Limb (tissue), 2 donors: ENCODE data around the gene NUDT16L1.
A peak's percentile ranks its signal among the peaks of the same experiment; 100 is the strongest.
"Not testable (repeated sequence)": the region's sequence is repeated elsewhere in the genome, so short reads cannot be mapped to it uniquely, and the experiment has no call there.

ENCODE experiments used
- DNase-seq, 2 donors: peaks; one replicate each; pipeline ENCODE4 v3.0.0-alpha.2; 2016; ENCODE audit errors: extremely low spot score in 2 of 2

Gene NUDT16L1

GRCh38 chr16:4693296-4693955 is at the start of gene NUDT16L1:
Gene NUDT16L1, plus strand, starts transcription at chr16:4693562. Its CDS starts 165 bp downstream, at chr16:4693727.
- DNase-seq, result peak; percentile 95 to 98

- no peak for DNase-seq
Observed at GRCh38 chr16:4646773-4647643, 46.4 kb upstream of the NUDT16L1 start.

- no peak for DNase-seq
Observed at GRCh38 chr16:4647644-4647980, 45.8 kb upstream of the NUDT16L1 start.

GRCh38 chr16:4648917-4649316 is 44.4 kb upstream of the NUDT16L1 start:
- no peak for DNase-seq

- no peak for DNase-seq
Observed at GRCh38 chr16:4649744-4650442, 43.5 kb upstream of the NUDT16L1 start.

GRCh38 chr16:4650443-4651074 is 42.8 kb upstream of the NUDT16L1 start:
- not testable (repeated sequence) for DNase-seq

GRCh38 chr16:4651827-4652226 is 41.5 kb upstream of the NUDT16L1 start:
- DNase-seq, result no peak

- DNase-seq, result no peak
Observed at GRCh38 chr16:4652561-4652960, 40.8 kb upstream of the NUDT16L1 start.

- no peak for DNase-seq
Observed at GRCh38 chr16:4654011-4654963, 39.1 kb upstream of the NUDT16L1 start.

- no peak for DNase-seq
Observed at GRCh38 chr16:4654964-4655590, 38.3 kb upstream of the NUDT16L1 start.

GRCh38 chr16:4655801-4656200 is 37.6 kb upstream of the NUDT16L1 start:
- no peak for DNase-seq

GRCh38 chr16:4656221-4656620 is 37.1 kb upstream of the NUDT16L1 start:
- no peak for DNase-seq

- no peak for DNase-seq
Observed at GRCh38 chr16:4656695-4657686, 36.4 kb upstream of the NUDT16L1 start.

- DNase-seq, result no peak
Observed at GRCh38 chr16:4659363-4660353, 33.7 kb upstream of the NUDT16L1 start.

GRCh38 chr16:4660454-4661007 is 32.8 kb upstream of the NUDT16L1 start:
- peak; percentile 56 to 76 for DNase-seq

- DNase-seq, result no peak
Observed at GRCh38 chr16:4661661-4662060, 31.7 kb upstream of the NUDT16L1 start.

- no peak for DNase-seq
Observed at GRCh38 chr16:4663465-4663776, 29.9 kb upstream of the NUDT16L1 start.
